ENCODE measurements around the gene CXCR5. TPM values are rescaled to one million over a fixed set of nuclear protein-coding genes. Genes with fewer than 3 reads are reported as not detected.
A peak's percentile ranks its signal among the peaks of the same experiment; 100 is the strongest.

Gene CXCR5
- total RNA-seq, 1 donor from 2014 or later: 5.1 TPM

DNA sequence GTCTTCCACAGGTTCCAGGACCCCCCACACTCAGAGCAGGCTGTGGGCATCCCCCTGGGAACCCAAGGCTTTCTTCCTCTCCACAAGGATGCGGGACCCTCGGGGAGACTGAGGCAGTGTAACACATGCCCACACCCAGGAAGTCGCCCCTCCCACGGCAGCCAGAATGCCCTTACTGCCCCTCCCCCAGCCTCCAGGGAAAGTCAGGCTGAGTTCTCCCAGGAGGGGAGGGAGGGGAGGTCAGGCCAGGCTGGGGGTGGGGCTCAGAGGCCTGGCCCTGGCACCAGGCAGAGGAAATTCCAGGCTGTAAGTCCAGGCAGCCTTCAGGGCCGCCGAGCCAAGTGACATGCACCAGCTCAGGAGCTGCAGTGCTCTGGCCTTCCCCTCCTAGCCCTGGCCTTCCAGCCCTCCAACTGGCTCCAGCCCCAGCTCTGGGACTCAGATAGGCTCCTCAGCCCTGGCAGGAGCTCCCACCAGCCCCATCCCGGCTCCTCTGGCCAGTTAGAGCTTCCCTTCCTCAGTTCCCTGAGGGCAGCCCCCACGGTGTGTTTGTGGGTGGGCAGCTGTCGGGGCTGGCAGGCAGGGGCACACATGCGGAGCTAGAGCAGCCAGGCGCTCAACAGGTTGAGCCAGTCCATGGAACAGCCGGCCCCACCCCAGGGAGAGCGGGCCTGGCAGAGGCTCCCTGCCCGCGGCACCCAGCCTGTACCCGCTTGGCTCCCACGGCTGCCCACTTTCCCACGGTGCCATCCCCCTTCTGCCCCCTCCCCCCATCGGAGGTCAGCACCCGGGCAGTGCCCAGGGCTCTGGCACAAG lies 38.4 kb downstream of the CXCR5 start:
- DNase-seq (ENCODE audit: low spot score): no peak
- Mint-ChIP-seq H3K9me3 (no peaks in the 10 kb centered on the region), H3K4me1 (ENCODE audit: low read depth) (peaks cover 75% of the 10 kb centered on the region), H3K36me3 (ENCODE audit: low read depth) (peaks cover 4% of the 10 kb centered on the region), H3K27me3 (ENCODE audit: insufficient read depth) (no peaks in the 10 kb centered on the region), H3K4me3 (peak overlapping the region; percentile 88), H3K27ac (no peak overlapping the region)
- intact Hi-C loops (cut with micrococcal nuclease): no loop called here

DNA sequence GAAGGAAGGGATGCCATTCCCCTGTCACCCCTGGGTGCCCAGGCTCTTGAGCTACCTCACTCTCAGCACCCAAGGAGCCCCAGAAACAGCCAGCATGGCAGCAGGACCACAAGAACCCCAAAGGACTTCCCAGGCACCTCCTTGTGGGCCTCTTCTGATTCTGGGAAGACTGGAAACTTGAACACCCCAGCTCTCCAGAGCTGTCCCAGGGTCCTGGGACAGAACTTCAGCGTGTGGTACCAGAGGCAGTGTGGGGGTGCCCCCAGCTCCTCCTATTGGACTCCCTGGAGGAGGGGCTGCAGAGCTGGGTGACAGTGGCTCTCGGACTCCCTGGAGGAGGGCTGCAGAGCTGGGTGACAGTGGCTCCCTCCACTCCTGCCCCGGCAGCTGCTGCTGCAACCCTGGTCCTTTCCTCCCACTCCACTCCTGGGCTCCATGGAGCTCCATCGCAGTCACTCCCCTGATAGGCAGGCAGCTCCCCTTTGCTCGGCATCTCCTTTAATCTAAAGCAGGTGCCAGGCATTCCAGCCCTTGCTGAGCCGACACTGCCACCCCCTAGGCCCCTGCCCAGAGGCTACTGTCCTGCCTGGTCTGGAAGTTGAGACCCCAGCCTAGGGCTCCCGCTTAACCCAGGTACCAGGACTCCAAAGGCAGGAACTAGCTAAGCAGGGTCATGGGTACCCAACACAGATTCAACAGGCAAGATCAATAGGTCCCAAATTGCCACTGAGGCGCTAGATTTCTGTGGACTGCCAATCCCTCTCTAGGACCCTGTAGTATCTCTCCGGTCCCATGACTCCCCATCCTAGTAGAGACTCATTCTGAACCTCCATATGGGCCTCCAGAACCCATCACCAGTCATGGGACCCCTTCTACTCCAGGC lies 39.3 kb downstream of the CXCR5 start:
- Mint-ChIP-seq H3K4me3 (peak overlapping the region; percentile 88), H3K9me3 (no peaks in the 10 kb centered on the region), H3K4me1 (ENCODE audit: low read depth) (peaks cover 75% of the 10 kb centered on the region), H3K27ac (peak overlapping the region; percentile 85), H3K27me3 (ENCODE audit: insufficient read depth) (no peaks in the 10 kb centered on the region), H3K36me3 (ENCODE audit: low read depth) (peaks cover 4% of the 10 kb centered on the region)
- DNase-seq (ENCODE audit: low spot score): no peak
- intact Hi-C loops (cut with micrococcal nuclease): no loop called here

DNA sequence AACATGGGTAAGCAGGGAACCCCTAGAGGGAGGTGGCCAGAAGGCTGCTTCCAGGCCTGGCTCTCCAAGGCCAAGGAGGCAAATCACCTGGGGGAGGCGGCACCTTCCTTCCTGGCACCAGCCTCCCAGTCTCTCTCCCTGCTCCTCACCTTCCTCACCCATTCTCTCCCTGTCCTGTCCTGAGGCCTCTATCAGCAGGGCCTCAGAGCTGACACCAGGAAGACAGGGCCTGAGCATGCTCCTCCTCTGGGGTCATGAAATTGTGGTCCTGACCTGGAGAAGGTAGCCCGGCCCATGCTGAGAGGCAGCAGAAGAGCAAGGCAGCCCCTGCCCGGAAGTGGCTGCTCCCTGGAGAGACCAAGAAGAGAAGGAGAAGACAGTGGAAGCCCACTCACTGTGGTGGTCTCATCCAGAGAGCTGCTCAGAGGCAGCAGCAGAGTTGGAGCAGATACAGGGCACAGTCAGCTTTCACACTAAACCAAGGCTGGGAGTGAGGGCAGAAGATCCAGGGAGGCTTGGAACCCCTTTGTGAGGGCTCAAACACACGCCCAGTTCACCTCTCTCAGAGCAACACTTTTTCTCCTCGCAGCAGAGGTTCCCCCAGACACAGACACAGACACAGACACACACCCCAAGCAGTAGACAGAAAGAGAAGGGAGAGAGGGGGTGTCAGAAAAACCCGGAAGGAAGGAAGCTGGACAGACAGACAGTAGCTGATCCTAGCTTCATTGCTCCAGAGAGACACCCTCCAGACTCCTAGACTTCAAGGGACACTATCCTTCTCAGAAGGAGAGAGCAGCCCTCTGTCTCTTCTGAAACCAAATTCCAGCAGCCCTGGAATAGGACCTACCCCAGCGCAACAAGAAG lies 40.3 kb downstream of the CXCR5 start:
- intact Hi-C loops (cut with micrococcal nuclease): loop anchor here (1.0 to 2.0 kb wide), 2 partner anchors 10 to 171 kb away; a partner anchor contains a TSS
- no peak for DNase-seq (ENCODE audit: low spot score)
- Mint-ChIP-seq H3K4me3 (peak overlapping the region; percentile 88), H3K27me3 (ENCODE audit: insufficient read depth) (no peaks in the 10 kb centered on the region), H3K36me3 (ENCODE audit: low read depth) (peaks cover 4% of the 10 kb centered on the region), H3K27ac (peak overlapping the region; percentile 85), H3K9me3 (no peaks in the 10 kb centered on the region), H3K4me1 (ENCODE audit: low read depth) (peaks cover 74% of the 10 kb centered on the region)

DNA sequence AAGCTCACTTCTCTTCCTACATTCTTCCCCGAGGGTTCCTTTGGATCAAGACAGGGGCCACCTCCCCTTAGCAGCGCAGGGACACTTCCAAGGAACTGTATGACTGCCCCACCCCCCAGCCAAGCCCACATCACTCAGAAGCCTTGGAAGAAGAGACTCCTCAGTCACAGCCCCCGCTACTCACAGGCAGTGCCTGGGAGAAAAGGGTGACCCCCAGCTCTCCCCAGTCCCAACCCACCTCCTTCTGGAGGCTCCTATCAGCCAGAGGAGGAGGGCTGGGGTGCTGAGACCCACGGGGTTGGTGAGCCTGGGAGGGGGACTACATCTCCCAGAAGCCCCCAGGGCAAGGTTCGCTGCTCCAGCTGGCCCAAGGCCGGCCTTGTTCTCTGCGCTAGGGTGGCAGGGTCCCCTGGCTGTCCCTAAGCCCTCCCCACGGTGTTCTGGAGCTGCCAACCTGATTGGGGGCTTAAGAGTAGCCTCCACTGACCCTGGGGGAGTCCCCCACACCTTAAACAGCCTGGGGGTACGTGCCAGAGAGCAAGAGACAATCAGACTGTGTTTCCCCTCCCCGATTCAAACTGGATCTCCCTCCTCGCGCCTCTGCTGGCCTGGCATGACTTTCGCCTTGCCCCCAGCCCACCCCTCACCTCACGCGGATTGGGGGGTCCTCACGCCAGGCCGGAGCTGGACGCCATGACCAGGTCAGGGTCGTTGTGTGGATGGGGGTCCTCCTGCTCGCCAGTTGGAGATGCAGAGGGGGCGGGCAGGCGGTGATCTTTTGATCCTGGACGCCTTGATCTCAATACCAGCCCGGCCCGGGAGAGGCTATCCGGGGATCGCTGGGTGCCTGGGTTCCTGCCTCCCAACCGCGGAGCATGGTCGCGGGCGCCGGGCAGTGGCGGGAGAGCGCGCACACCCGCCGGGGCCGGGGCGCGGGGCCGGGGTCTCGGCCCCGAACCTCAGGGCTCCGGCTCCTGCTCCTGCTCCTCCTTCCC lies 41.2 kb downstream of the CXCR5 start:
- DNase-seq (ENCODE audit: low spot score): no peak
- intact Hi-C loops (cut with micrococcal nuclease): loop anchor here (1.0 to 5.0 kb wide), 5 partner anchors 11 to 1693 kb away; partner anchors contain the start of genes PCSK7, PHLDB1 and RNF214
- Mint-ChIP-seq H3K4me3 (peak overlapping the region; percentile 88), H3K9me3 (no peaks in the 10 kb centered on the region), H3K4me1 (ENCODE audit: low read depth) (peaks cover 66% of the 10 kb centered on the region), H3K27ac (peak overlapping the region; percentile 85), H3K36me3 (ENCODE audit: low read depth) (peaks cover 4% of the 10 kb centered on the region), H3K27me3 (ENCODE audit: insufficient read depth) (no peaks in the 10 kb centered on the region)

DNA sequence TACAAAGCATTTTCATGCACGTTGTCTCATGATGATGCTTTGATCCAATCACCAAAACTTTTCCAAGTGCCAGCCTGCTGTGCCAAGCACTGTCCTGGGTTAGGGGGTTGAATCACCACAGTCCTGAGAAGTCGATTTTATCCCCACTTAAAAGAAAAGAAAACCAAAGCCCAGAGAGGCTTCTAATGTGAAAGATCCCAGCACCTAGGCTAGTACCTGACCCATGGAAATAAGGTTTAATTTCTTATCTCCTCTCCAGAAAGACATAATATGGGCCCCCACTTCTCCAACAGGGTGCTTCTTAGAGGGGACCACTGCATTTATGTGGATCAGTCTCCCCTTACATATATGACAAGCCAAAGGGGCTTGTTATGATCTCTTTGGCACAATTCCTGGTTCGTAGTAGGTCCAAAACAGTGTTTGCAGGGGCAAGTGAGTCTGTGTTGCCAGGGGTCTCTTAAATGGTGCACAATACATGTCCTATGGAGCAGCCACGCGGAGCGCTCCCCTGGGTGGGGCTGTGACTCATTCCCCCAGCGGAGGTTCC lies 43.9 kb downstream of the CXCR5 start:
- Mint-ChIP-seq H3K27me3 (ENCODE audit: insufficient read depth) (peaks cover 3% of the 10 kb centered on the region), H3K4me1 (ENCODE audit: low read depth) (peaks cover 60% of the 10 kb centered on the region), H3K27ac (peak overlapping the region; percentile 95), H3K9me3 (no peaks in the 10 kb centered on the region), H3K4me3 (peak overlapping the region; percentile 93), H3K36me3 (ENCODE audit: low read depth) (no peaks in the 10 kb centered on the region)
- DNase-seq (ENCODE audit: low spot score): no peak
- intact Hi-C loops (cut with micrococcal nuclease): loop anchor here (1.0 to 5.0 kb wide), 11 partner anchors 15 to 1695 kb away; partner anchors contain the start of genes ARCN1, CXCR5, DPAGT1 and PCSK7

DNA sequence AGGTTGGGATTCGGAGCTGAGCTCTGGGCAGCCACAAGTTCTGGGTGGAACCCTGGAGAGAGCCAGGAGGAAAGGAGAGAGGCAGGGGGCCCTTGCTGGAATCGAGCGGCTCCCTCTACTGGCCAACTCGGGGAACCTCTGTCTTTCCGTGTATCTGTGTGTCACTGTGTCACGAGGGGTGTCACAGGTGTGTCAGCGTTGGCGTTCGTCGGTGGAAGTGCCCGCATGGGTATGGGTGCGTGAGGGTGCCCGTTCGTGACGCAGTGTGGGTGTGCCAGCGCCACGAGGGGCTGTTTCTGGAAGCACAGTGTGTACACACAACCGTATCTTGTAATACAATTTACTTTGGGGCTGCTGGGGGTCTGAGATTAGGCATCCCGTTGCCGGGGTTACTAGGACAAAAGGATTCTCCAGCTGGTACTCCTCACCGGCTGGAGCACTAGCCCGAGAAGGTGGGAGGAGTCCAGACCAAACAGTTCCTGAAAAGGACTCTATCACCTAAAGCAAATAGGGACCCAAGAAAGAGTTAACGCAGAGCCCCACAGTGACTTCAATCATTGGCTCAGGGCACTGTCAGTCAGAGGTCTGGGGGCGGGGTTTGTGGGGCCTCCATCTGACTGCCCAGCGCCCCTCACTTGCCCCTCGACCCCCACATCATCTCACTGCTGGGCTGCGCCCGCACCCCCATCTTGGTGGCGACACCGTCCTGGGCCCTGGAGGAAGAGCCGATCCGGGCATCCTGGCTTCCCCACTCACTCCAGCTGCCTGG lies 44.6 kb downstream of the CXCR5 start:
- no peaks in the 10 kb centered on the region for H3K36me3 Mint-ChIP-seq (ENCODE audit: low read depth)
- peak overlapping the region; percentile 93 for H3K4me3 Mint-ChIP-seq
- no peaks in the 10 kb centered on the region for H3K9me3 Mint-ChIP-seq
- intact Hi-C loops (cut with micrococcal nuclease): loop anchor here (1.0 to 5.0 kb wide), 11 partner anchors 16 to 1696 kb away; partner anchors contain the start of genes ARCN1, CXCR5, DPAGT1 and PCSK7
- peaks cover 3% of the 10 kb centered on the region for H3K27me3 Mint-ChIP-seq (ENCODE audit: insufficient read depth)
- DNase-seq (ENCODE audit: low spot score): peak; percentile 85
- peaks cover 53% of the 10 kb centered on the region for H3K4me1 Mint-ChIP-seq (ENCODE audit: low read depth)
- H3K27ac Mint-ChIP-seq: peak overlapping the region; percentile 95

DNA sequence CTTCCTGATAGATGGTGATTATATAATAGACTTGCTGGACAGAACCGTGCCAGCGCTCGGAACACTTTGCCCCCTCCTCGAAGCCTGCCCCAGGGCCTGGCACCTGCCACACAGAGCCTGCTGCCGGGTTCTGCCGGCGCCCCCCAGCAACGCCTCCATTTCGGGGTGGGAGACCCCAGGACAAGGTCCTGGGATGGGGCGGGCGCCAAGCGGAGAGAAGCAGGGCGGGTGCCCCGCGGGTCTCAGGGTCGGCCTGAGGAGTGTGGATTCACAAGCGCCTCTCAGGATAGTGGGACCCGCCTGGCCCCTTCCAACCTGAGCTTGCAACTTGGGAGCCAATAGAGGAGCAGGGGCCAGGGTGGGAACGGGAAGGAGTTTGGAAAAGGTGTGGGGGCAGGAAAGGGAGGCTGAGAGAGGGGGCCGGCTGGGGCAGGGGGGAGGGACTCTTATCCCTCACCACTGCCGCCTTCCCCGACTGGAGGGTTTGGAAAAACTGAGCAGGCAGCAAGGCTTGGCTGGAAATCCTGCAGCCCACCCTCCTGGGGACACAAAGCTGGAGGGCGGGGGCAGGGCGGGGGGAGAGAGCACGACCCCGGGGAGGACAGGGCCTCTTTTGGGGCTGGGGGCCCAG lies 45.3 kb downstream of the CXCR5 start:
- Mint-ChIP-seq H3K9me3 (no peaks in the 10 kb centered on the region), H3K36me3 (ENCODE audit: low read depth) (no peaks in the 10 kb centered on the region), H3K27me3 (ENCODE audit: insufficient read depth) (peaks cover 3% of the 10 kb centered on the region), H3K4me1 (ENCODE audit: low read depth) (peaks cover 46% of the 10 kb centered on the region), H3K27ac (peak overlapping the region; percentile 95), H3K4me3 (peak overlapping the region; percentile 93)
- no peak for DNase-seq (ENCODE audit: low spot score)
- intact Hi-C loops (cut with micrococcal nuclease): loop anchor here (1.0 to 5.0 kb wide), 11 partner anchors 17 to 1697 kb away; partner anchors contain the start of genes ARCN1, CXCR5, DPAGT1 and PCSK7

DNA sequence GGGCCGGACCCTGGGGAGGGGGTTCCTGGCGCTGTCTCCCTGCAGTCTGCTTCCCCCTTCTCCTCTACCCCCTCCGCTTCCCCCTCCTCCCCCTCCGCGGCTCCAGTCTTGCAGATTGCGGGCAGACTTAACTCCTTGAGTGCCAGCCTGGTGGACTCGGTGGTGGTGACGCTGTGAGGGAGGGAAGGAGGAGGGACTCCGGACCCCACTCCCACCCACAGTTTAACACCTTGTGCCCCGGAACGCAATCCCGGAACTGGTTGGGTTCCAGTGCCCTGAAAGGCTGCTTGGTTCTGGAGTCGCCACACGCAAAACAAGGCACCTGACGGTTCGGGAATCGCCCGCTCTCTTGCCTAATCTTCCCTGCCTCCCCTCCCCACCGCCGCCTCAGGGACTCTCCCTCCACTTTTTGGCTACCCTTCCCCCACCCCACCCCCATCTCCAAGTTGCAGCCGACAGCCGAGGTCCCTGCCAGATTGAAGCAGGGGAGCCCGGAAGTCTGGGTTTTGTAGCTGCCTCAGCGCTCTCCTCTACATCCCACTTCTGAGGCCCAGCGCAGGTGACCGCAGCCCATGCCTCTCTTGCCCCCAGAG lies 45.9 kb downstream of the CXCR5 start:
- H3K36me3 Mint-ChIP-seq (ENCODE audit: low read depth): no peaks in the 10 kb centered on the region
- intact Hi-C loops (cut with micrococcal nuclease): loop anchor here (1.0 to 5.0 kb wide), 12 partner anchors 11 to 1697 kb away; partner anchors contain the start of genes ARCN1, CXCR5, PCSK7 and PHLDB1
- peak overlapping the region; percentile 93 for H3K4me3 Mint-ChIP-seq
- DNase-seq (ENCODE audit: low spot score): peak; percentile 72
- H3K9me3 Mint-ChIP-seq: no peaks in the 10 kb centered on the region
- H3K27ac Mint-ChIP-seq: peak overlapping the region; percentile 96
- peaks cover 42% of the 10 kb centered on the region for H3K4me1 Mint-ChIP-seq (ENCODE audit: low read depth)
- peaks cover 3% of the 10 kb centered on the region for H3K27me3 Mint-ChIP-seq (ENCODE audit: insufficient read depth)

DNA sequence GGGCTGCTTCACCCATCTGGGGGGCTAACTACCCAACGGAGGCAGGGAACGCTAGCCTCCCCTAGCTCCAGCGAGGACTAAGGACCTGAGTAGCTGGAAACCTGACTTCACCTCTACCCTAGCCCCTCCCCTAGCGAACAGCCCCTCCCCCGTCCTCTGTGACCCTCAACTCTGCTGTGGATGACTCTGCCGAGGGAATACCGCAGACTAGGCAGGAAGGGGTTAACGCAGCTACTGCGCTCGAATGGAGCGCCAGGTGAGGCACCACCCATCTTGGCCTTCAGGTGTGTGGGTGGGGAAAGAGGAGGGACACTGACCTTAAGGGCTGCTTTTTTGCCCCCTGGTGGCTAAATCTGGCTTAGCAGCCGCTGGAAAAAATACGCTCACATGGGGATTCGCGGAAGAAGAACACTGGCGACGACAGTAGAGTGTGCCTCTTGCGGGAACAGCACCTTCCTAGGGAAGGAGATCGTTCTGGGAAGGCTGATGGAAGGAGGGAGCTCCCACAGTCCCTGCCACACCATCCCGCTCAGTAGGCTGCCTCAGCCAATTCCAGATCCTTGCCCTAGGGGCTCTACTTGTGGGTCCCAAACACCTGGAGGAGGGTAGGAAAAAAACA lies 46.5 kb downstream of the CXCR5 start:
- peak overlapping the region; percentile 93 for H3K4me3 Mint-ChIP-seq
- no peaks in the 10 kb centered on the region for H3K9me3 Mint-ChIP-seq
- intact Hi-C loops (cut with micrococcal nuclease): loop anchor here (1.0 kb wide), 4 partner anchors 10 to 240 kb away; partner anchors contain the start of gene UPK2
- H3K27ac Mint-ChIP-seq: peak overlapping the region; percentile 96
- peaks cover 3% of the 10 kb centered on the region for H3K27me3 Mint-ChIP-seq (ENCODE audit: insufficient read depth)
- H3K36me3 Mint-ChIP-seq (ENCODE audit: low read depth): no peaks in the 10 kb centered on the region
- peak; percentile 78 for DNase-seq (ENCODE audit: low spot score)
- peaks cover 42% of the 10 kb centered on the region for H3K4me1 Mint-ChIP-seq (ENCODE audit: low read depth)

Data from activated T-helper 1 cell treated with anti-CD3 and anti-CD28 coated beads, Interleukin-12 subunit alpha, Interleukin-12 subunit beta, Interleukin-2, Interleukin-4 antibody, amounts not matched to agents 30 ng/mL and 10 ng/mL and 1 ng/mL, durations not matched to agents 14 hours and 24 hours and 36 hours (primary cell).